H1 (cell line): ENCODE measurements around the gene TAX1BP1. TPM values are rescaled to one million over a fixed set of nuclear protein-coding genes. Genes with fewer than 3 reads are reported as not detected.

Source experiments
- ATF2 ChIP-seq: IDR thresholded peaks from 2 replicates; pipeline ENCODE4 v1.6.1; 2012; ENCODE audit warnings: low read length, inconsistent platforms
- CBX8 ChIP-seq: fragments of 300-800, 300-1000 bp; sonication (generic); IDR thresholded peaks from 2 replicates; pipeline ENCODE4 v1.7.1; 2016; ENCODE audit warnings: low read depth, low read length, borderline replicate concordance
- FOSL1 ChIP-seq: IDR thresholded peaks from 2 replicates; pipeline ENCODE4 v1.6.1; 2011; ENCODE audit warnings: mild to moderate bottlenecking, low read depth, low read length, moderate library complexity; ENCODE audit not compliant: insufficient read depth
- polyA plus RNA-seq, 7 experiments: library from polyadenylated mRNA; depleted of rRNA in 3 of 7; stranded (reverse) in 5 of 7; unstranded in 2 of 7; fragments of >200 nt in 5 of 7; fragments of 200-250 nt in 2 of 7; gene quantifications; 1 replicate in 5 of 7; 2 replicates in 1 of 7; 4 replicates in 1 of 7; pipeline versions ENCODE4 v1.2.1 to v1.2.3, GENCODE V29; 2011 to 2013; ENCODE audit warnings: missing spikeins in 2 of 7, mixed read lengths in 2 of 7
- total RNA-seq: library from RNA; stranded (reverse); fragmentation: NEBNext Ultra II Directional; extraction: Animal tissue kit (Norgen Biotek cat#: 25700); gene quantifications from 2 replicates; pipeline ENCODE4 v1.2.1, GENCODE V29; 2021

The TAX1BP1 gene
- total and polyA plus RNA-seq, 2 of the 8 experiments (the other 6 are each of a cell fraction or from before 2014, with no cell fraction given), result 56.0 to 62.7 TPM

GRCh38 chr7:27871866-27872265 lies 131.9 kb downstream of the TAX1BP1 start (continued):
- no peak for TF ChIP-seq FOSL1
- TF ChIP-seq CBX8, result no peak
- no peak for TF ChIP-seq ATF2
